Activated naive CD8-positive, alpha-beta T cell (primary cell): ENCODE measurements around the gene HSF2BP.
"Not testable (repeated sequence)": the region's sequence is repeated elsewhere in the genome, so short reads cannot be mapped to it uniquely, and the experiment has no call there.

Experiments used
- H3K27ac Mint-ChIP-seq: one replicate; pipeline ENCODE4 v1.8.0; 2021; ENCODE audit warnings: mixed read lengths
- H3K27me3 Mint-ChIP-seq: one replicate; pipeline ENCODE4 v1.8.0; 2021; ENCODE audit warnings: mixed read lengths
- H3K36me3 Mint-ChIP-seq: one replicate; pipeline ENCODE4 v1.8.0; 2021; ENCODE audit warnings: mixed read lengths
- H3K4me1 Mint-ChIP-seq: one replicate; pipeline ENCODE4 v1.8.0; 2021; ENCODE audit warnings: low read depth, mixed read lengths
- H3K4me3 Mint-ChIP-seq: one replicate; pipeline ENCODE4 v1.8.0; 2021; ENCODE audit warnings: mild to moderate bottlenecking, mixed read lengths
- H3K9me3 Mint-ChIP-seq: one replicate; pipeline ENCODE4 v1.8.0; 2021; ENCODE audit warnings: low read depth, mixed read lengths

The HSF2BP gene

GRCh38 chr21:43624339-43624738 is 34.9 kb downstream of the HSF2BP start:
- no peak overlapping the region for H3K27ac Mint-ChIP-seq
- H3K4me3 Mint-ChIP-seq, result no peak overlapping the region
- peaks cover 19% of the 10 kb centered on the region for H3K36me3 Mint-ChIP-seq
- H3K4me1 Mint-ChIP-seq, result no peaks in the 10 kb centered on the region
- peaks cover 4% of the 10 kb centered on the region for H3K9me3 Mint-ChIP-seq
- no peaks in the 10 kb centered on the region for H3K27me3 Mint-ChIP-seq

GRCh38 chr21:43623588-43623987 is 35.7 kb downstream of the HSF2BP start:
- Mint-ChIP-seq H3K27me3 (no peaks in the 10 kb centered on the region), H3K9me3 (peaks cover 4% of the 10 kb centered on the region), H3K4me3 (no peak overlapping the region), H3K4me1 (no peaks in the 10 kb centered on the region), H3K27ac (no peak overlapping the region), H3K36me3 (peaks cover 14% of the 10 kb centered on the region)

- Mint-ChIP-seq H3K4me3 (no peak overlapping the region), H3K36me3 (peaks cover 10% of the 10 kb centered on the region), H3K27me3 (no peaks in the 10 kb centered on the region), H3K9me3 (peaks cover 4% of the 10 kb centered on the region), H3K27ac (no peak overlapping the region), H3K4me1 (no peaks in the 10 kb centered on the region)
These were observed 36.5 kb downstream of the HSF2BP start for GRCh38 chr21:43622796-43623195.

GRCh38 chr21:43619856-43620255 is 39.4 kb downstream of the HSF2BP start:
- H3K4me1 Mint-ChIP-seq, result no peaks in the 10 kb centered on the region
- no peak overlapping the region for H3K4me3 Mint-ChIP-seq
- H3K9me3 Mint-ChIP-seq, result peaks cover 4% of the 10 kb centered on the region
- peaks cover 9% of the 10 kb centered on the region for H3K36me3 Mint-ChIP-seq
- no peak overlapping the region for H3K27ac Mint-ChIP-seq
- no peaks in the 10 kb centered on the region for H3K27me3 Mint-ChIP-seq

GRCh38 chr21:43619344-43619743 is 39.9 kb downstream of the HSF2BP start:
- H3K27me3 Mint-ChIP-seq, result no peaks in the 10 kb centered on the region
- H3K9me3 Mint-ChIP-seq, result peaks cover 4% of the 10 kb centered on the region
- no peak overlapping the region for H3K27ac Mint-ChIP-seq
- H3K36me3 Mint-ChIP-seq, result peaks cover 9% of the 10 kb centered on the region
- H3K4me3 Mint-ChIP-seq, result no peak overlapping the region
- H3K4me1 Mint-ChIP-seq, result no peaks in the 10 kb centered on the region

- H3K36me3 Mint-ChIP-seq, result peaks cover 9% of the 10 kb centered on the region
- peaks cover 4% of the 10 kb centered on the region for H3K9me3 Mint-ChIP-seq
These were observed 40.3 kb downstream of the HSF2BP start for GRCh38 chr21:43618940-43619339.

GRCh38 chr21:43616861-43617260 is 42.4 kb downstream of the HSF2BP start:
- H3K27ac Mint-ChIP-seq, H3K4me3 Mint-ChIP-seq, H3K27me3 Mint-ChIP-seq, H3K4me1 Mint-ChIP-seq, H3K9me3 Mint-ChIP-seq, H3K36me3 Mint-ChIP-seq: not testable (repeated sequence)

More at GRCh38 chr21:43618940-43619339, 40.3 kb downstream of the HSF2BP start:
- Mint-ChIP-seq H3K27me3 (no peaks in the 10 kb centered on the region), H3K4me3 (no peak overlapping the region), H3K4me1 (no peaks in the 10 kb centered on the region), H3K27ac (no peak overlapping the region)

GRCh38 chr21:43614839-43615238 is 44.4 kb downstream of the HSF2BP start:
- Mint-ChIP-seq H3K9me3 (no peaks in the 10 kb centered on the region), H3K36me3 (peaks cover 1% of the 10 kb centered on the region), H3K4me3 (no peak overlapping the region), H3K4me1 (no peaks in the 10 kb centered on the region), H3K27me3 (no peaks in the 10 kb centered on the region), H3K27ac (no peak overlapping the region)

GRCh38 chr21:43613755-43614638 is 45.3 kb downstream of the HSF2BP start:
- Mint-ChIP-seq H3K9me3 (no peaks in the 10 kb centered on the region), H3K4me1 (no peaks in the 10 kb centered on the region), H3K4me3 (no peak overlapping the region), H3K27me3 (no peaks in the 10 kb centered on the region), H3K36me3 (no peaks in the 10 kb centered on the region), H3K27ac (no peak overlapping the region)

- Mint-ChIP-seq H3K4me3 (no peak overlapping the region), H3K4me1 (no peaks in the 10 kb centered on the region), H3K9me3 (no peaks in the 10 kb centered on the region), H3K27ac (no peak overlapping the region), H3K27me3 (no peaks in the 10 kb centered on the region), H3K36me3 (no peaks in the 10 kb centered on the region)
These were observed 47.5 kb downstream of the HSF2BP start for GRCh38 chr21:43611598-43612369.

- Mint-ChIP-seq H3K27me3 (no peaks in the 10 kb centered on the region), H3K27ac (no peak overlapping the region), H3K9me3 (no peaks in the 10 kb centered on the region), H3K4me1 (no peaks in the 10 kb centered on the region), H3K4me3 (no peak overlapping the region), H3K36me3 (no peaks in the 10 kb centered on the region)
These were observed 49.6 kb downstream of the HSF2BP start for GRCh38 chr21:43609501-43610340.

GRCh38 chr21:43608664-43609063 is 50.6 kb downstream of the HSF2BP start:
- H3K27me3 Mint-ChIP-seq, result no peaks in the 10 kb centered on the region
- no peaks in the 10 kb centered on the region for H3K9me3 Mint-ChIP-seq
- no peaks in the 10 kb centered on the region for H3K4me1 Mint-ChIP-seq
- no peaks in the 10 kb centered on the region for H3K36me3 Mint-ChIP-seq
- H3K27ac Mint-ChIP-seq, result no peak overlapping the region
- H3K4me3 Mint-ChIP-seq, result no peak overlapping the region

- no peak overlapping the region for H3K27ac Mint-ChIP-seq
- H3K4me1 Mint-ChIP-seq, result no peaks in the 10 kb centered on the region
- no peaks in the 10 kb centered on the region for H3K27me3 Mint-ChIP-seq
- no peak overlapping the region for H3K4me3 Mint-ChIP-seq
- no peaks in the 10 kb centered on the region for H3K36me3 Mint-ChIP-seq
- H3K9me3 Mint-ChIP-seq, result no peaks in the 10 kb centered on the region
These were observed 51.1 kb downstream of the HSF2BP start for GRCh38 chr21:43608225-43608624.

GRCh38 chr21:43605320-43606215 is 53.7 kb downstream of the HSF2BP start:
- Mint-ChIP-seq H3K9me3 (no peaks in the 10 kb centered on the region), H3K27me3 (no peaks in the 10 kb centered on the region), H3K27ac (no peak overlapping the region), H3K36me3 (no peaks in the 10 kb centered on the region), H3K4me3 (no peak overlapping the region), H3K4me1 (peaks cover 9% of the 10 kb centered on the region)
